GM18861 (cell line): ENCODE data around the gene HIVEP2.

Experiments
- ATAC-seq: cut with Tn5 transposase; IDR thresholded peaks from one replicate; pipeline ENCODE4 v1.9.1; 2021; ENCODE audit not compliant: unreplicated experiment

HIVEP2 gene

DNA sequence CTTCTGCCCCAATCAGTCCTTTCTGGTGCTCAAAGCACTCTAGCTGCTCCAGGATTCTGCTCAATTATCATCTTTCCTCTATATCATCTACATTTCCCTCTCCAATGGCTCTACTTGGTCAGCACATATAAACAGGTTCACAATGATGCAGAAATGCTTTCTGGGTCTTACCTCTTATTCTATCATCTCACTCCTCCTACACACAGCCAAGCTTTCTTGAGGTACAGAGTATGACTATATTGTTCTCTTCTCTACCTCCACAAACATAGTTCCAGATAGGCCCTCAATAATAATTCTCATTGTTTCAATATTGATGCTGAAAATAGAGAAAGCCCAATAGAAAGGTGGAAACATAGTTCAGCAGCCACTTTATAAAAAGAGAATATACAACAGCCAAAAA lies 48.2 kb downstream of the HIVEP2 start:
- ATAC-seq = no peak

DNA sequence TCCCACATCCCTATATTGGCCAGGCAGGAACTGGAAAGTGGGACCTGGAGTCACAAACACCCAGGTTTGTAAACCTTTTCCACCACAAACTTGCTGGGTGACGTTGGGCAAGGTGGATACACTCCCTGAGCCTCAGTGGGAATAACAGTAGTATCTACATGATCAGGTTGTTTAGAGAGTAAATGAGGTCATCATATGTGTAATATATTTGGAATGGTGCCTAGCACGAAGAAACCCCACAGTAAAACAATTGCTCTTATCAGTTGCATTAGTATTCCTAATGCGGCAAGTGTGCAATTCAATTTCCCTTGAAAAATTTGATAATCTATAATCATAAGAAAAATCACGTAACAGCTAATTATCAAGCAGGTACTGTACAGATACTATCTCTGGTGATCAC lies 51.9 kb downstream of the HIVEP2 start:
- no peak for ATAC-seq

DNA sequence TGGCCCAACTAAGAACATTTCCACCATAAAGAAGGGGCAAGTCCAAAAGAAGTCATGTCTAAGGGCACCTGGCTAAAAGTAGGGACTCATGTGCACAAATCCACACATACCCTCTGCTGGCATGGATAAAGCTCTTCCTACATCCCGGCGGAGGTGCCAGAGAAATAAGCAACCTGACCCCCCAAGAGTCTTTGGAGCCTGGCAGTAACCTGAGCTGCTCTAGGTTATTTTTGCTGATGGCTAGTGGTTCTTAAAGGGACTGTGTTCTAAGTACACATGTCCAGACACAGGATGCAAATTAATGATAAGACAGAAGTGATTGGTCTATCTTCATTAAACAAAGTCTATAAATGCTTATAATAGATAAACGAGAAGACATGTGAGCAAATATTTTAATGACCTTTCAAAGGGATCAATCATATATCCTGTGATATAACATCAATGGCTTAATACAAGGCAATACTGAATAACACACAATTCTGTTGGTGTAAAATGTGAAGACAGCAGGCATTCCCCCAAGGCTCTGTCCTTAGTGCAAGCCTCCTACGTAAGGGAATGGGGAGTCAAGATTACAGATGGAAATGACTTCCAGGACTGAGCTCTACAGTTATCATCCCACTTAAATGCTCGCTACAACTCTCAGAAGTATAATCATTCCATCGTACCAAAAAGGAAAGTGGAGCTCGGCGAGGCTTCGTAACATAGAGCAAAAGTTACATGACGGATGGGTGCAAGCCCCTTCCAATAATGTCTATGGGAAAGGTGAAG lies 52.5 kb downstream of the HIVEP2 start:
- ATAC-seq = no peak

DNA sequence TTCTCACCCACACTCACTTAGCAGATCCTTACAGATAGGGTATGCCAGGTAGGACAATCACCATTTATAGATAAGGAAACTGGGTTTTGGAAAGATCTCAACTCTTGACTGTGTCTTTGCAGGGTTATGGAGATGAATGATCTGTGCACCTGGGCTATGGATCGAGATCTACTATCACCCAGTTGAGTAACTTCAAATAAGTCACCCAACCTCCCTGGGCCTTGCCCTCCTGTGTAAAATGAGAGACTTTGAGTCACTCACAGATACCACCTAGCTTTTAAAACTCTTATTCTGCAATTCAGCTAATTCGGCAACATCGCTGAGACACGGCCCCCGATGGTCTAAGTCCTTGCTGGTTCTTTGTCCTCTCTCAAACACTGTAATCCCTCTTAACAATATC lies 53.5 kb downstream of the HIVEP2 start:
- ATAC-seq = no peak

DNA sequence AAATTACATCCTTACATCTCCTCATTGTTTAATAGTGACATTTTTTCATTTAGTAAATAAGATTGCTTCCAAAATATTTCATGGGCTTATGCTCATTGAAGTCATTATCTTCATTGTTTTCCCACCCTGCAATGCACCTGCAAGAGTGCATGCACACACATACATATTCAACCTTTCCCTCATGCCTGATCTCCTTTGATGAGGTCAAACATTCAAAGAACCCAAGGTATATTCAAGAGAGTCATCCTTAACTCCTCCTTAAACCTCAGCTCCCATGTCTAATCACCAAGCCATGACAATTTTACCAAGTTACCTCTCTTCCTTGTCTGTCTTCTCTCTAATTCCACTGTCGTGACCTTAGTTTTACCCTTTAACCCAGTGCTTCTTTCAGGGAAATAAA lies 56.5 kb downstream of the HIVEP2 start:
- ATAC-seq = no peak

DNA sequence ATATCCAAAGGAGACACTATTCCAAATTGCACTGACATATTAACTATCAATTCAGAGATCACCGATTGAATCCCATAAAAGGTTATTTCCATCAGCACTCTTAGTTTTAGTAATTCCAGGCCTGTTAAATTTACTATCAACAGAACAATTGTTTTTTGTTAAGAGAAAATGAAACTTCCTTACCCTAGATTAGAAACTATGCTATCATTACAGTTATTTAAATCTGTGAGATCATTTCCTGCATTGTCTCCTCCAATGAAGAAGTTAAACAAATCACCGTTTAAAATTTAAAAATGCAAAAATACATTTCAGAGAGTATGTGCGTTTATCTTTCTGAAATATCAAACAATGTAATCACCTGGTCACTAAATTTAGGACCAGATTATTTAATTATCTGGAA lies 57.5 kb downstream of the HIVEP2 start:
- no peak for ATAC-seq

DNA sequence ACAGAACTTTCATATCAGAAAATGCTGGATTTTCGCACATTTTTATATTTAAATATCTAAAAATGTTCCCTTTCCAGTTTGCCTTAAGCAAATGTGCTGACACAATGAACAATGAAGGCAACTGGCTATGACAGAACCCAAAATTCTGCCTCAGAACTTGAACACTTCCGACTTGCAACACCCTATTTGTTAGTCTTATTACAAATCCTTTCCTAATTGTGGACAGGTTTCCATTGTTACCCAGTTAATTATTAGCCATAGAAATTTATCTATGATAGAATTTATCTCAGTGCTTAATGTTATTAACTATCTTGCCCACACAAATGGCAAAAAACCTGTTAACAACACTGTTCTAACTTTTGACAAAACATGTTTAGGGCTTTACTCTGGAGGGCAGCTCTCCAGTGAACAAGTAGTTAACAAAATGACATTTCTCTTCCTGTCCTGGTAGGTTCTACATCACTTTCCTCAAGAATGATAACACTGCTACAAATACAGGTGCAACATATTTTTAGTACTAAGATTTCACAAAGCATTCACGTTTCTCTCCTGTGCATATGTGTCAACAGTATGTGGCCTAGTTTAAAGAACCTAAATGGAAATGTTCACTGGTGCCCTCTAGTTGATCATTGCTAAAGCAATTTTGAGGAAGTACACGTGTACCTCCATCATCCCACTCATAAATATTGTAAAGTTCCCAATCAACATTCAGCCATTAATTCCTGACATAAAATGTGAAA lies 58.4 kb downstream of the HIVEP2 start:
- ATAC-seq = peak; percentile 73

DNA sequence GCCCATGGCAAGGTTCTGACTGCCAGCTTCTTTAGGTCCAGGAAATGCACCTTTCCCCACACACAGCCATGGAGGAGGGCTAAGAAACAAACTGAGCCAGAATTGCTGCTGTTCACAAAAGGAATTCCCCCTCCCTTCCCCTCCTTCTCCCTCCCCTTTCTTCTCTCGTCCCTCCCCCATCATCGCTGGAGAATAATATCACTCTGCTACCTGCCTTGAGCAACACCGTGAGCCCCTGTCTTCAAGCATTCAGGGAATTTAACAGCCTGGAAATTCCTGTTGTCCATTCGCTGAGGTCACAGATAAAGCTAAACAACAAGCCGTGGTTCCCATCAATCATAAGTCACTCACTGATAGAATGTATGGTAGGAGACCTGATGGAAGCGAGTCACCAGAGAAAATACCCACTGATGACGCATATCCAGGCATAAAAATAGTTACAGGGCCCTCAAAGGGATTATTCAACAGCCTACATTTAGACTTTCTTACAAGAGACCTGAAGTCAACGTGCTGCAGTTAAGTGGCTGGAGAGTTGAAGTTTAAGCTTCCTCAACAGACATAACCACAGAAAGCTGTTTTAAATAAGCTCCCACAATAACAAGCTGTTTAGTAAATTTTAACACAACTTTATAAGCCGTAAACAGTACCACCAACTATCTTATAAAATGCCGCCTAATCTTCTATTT lies 59.7 kb downstream of the HIVEP2 start:
- ATAC-seq = peak; percentile 62

DNA sequence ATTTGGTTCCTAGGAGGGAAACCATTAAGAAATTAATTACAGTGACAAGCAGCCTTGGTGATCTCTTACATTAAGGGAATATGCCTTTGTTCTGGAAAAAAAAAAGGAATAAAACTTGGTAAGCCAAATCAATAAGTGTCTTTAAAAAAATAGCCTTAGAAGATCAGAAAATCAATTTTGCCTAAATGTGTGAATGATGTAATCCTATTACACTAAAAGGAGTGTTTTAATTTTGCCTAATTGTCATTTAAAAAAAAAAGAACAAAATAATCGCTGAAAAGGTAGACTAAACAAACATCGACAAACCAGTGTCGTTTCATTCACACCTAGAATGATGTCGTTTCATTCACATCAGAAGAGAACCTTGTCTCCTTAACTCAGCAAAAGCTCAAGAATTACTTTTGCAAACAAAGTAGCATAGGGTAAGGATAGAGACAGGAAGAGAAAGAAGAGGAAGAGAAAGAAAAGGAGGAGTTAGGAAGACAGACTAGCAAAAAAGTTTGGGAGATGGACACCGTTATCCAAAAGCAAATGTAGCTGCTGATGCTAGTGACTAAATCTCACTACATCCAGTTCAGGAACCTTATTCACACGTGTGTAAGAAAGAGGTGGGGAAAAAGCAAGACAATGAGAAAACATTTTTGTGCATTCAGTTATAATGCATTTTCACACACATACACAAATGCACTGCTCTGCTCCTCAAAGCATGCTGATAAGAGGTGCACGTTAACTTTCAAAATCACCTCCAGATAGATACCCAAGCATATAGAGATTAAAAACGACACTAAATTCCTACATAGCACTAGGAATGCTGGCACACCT lies 60.6 kb downstream of the HIVEP2 start:
- ATAC-seq = no peak

DNA sequence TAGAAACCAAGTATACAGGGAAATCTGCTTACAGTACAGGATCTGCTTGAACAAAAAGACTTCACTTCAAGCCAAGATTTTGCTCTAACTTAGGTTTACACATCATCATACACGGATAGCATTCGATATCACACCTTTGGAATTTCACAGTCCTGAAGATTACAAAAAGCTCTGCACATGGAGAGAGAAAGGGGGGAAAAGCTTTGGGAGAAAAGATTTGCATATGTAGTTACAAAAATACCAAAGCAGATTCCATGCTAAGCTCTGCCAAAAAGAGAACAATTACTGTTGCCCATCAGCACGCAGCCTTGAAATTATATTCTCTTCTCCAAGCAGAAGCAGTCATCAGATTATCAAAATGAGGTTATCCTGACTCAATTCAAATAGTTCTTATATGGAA lies 62.0 kb downstream of the HIVEP2 start:
- ATAC-seq = no peak

DNA sequence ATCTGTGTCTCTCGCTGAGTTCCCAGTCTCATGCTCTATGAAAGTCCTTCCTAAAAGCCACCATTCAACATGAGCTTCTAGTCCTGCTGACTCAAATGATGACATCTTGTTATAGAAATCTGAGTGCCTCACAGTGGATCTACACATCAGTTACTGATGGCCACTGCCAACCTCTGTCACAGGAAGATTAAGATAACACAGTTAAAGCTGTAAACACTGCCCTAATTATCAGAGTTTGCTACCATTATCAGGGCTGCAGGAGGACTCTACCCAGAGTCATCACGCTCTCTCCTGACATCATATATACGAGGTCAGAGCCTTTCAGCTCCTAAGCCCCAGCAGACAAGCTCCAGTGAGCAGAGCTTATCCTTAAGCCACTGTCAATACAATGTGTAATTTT lies 63.2 kb downstream of the HIVEP2 start:
- ATAC-seq = no peak

DNA sequence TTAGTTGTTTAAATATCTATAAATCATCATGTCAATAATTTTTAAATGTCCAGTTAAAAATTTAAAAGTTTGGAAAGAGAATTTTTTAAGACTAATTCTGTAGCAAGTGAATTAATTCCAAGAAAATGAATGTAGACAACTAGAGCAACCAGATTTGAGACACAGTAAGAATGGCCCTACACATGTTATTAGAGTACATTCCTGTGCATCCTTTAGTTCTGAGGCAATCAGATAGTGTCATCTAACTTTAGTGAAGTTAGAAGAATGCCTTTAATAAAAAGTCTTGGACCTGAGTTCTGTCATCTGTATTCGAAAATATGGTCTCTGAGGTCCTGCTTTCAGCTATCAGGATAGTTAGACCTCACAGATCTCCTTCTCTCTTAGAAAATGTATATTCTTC lies 63.7 kb downstream of the HIVEP2 start:
- ATAC-seq = no peak

DNA sequence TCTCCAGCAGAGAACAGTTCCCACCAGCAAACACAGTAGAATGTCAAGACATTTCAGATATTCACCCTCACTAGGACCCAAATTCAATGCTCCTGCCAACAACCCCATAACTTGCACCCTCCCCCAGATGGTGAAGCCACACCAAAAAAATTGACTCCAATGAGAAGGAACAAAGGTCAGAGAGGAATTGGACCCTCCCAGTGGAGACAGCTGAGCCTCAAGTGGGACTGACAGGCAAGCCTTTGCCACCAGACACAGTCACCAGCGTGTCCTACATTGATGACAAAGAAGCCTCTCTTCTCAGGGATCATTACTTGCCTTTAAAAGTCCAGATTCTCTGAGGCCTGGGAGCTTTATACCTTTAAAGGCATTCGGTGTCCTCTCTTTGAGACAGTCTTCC lies 64.8 kb downstream of the HIVEP2 start:
- ATAC-seq = no peak

DNA sequence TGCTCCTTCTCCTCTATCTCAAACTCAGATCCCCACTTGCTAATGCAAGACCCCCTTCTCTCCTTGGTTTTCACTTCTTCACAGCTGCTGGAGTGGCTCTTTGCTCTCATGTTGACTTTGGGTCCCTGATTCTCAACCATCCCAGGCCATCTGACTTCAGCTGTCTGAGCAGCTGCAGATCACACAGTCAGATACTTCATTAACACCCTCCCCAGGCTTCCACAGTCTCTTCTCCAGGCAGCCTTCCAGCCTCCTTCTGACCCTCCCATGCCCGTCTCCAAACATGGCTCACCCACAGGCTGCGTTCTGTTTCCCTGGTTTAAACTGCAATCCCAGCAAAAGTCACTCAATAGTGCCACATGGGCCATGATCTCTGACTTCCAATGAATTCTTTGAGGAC lies 65.4 kb downstream of the HIVEP2 start:
- ATAC-seq = no peak

DNA sequence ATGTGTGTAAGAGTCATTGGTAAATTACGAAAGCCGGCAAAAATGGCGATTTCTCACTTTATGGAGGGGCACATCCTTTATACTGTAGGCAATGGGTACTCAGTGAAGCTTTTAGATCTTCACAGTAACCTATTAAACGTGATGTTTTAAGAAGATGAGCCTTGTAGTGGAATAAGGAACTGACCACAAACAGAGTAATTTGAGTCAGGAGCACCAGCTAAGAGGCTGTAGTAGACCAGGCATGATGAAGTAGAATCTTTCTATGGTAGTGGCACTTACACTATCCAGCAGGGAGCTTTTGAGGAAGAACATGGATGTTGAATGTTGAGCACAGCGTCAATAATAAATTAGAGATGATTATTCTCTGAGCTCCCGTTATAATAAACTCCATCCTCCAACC lies 65.9 kb downstream of the HIVEP2 start:
- ATAC-seq = no peak

DNA sequence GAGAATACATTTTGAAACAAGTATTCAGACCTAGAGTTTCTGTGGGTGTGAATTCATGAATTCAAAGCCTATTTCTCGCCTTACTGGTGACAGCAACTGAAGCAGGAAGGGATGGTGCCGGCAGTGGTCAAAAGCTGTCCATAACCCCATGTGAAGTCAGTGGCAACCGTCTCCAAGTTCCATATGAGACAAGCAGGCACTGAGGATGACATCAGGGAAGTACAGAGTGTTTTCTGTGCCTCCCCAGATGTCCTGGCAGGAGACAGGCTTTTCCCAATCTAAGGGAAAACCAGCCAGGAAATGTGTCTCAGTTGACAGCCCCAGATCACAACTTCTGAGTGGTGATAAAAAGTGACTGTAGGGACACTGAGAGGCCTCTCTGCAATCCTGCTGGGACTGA lies 66.6 kb downstream of the HIVEP2 start:
- no peak for ATAC-seq

DNA sequence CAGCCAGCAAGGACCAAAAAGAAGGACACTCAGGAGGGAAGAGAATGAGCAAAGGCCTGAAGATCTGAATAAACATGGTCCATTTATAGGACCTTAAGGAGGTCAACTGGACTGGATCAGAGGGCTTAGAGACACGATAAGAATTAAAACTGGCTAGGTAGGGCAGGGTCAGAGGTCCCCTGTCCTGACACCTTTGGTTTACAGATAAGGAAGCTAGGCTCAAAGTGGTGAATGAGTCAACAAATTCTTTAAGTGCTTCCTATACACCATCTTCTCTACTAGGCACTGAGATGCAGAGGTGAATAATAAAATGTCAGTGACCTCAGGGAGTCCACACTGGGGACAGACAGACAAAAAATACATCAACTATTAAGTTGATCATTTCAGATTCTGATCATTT lies 70.3 kb downstream of the HIVEP2 start:
- no peak for ATAC-seq

DNA sequence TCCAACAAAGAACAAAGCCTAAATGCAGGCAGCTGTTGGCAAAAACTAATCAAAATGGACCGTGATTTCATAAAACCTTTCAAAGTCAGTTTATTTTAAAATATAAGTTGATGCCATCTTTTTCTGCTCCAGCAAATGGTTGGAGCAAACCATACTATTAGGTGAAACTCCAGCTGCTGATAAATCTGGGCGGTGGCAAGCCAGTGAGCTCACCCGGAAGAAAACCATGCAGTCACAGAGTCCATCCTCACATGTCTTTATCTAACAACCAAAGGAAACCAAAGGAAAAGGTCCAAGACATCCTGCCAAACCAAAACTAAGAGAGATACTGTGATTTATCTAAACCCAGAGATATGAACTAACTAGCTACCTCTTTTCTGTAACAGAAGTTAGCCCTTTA lies 72.6 kb downstream of the HIVEP2 start:
- ATAC-seq = no peak

DNA sequence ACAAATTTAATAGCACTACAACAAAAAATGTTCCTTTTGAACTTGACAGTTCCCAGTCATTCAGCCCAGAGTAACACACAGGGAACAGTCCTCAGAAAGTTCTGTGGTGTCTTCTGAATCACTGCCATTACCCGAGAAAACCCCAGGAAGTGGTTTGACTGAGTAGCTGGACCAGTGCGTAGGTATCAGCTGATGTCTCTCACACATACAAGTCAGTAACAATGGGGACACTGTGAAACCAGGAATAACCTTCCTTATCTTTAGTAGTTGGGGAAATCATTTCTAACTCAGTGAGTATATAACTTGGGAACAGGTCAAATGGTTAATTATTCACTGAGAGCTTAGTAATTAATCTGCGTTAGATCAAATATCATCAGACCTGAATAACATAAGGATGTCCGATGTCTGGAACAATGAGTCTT lies 73.1 kb downstream of the HIVEP2 start:
- ATAC-seq = peak; percentile 91

DNA sequence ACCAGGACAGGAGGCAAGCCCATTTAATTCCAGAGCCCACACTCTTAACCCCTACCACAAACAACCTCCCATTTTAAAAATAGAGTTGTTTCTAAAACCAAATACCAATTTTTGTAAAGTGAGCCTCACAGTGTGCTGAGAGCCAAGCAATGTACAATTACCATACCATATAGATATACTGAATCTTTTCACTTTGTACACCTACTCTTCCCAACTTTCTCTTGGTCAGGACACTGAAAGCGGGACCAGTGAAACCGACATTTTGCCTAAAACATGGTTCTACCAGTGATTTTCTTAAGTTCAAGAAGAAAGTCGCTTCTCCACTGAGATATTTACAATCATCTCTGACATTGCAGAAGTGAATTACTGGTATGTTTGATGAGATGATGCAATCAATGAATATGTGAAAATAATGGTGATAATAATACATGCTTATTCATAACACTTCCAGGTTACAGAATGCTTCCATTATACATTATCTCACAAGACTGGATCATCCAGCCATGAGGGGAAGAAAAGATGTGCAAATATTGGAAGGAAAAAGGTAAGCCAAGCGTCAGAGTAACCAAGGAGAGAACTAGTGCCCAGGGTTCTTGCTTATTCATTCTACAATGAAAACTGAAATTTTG lies 74.1 kb downstream of the HIVEP2 start:
- no peak for ATAC-seq

DNA sequence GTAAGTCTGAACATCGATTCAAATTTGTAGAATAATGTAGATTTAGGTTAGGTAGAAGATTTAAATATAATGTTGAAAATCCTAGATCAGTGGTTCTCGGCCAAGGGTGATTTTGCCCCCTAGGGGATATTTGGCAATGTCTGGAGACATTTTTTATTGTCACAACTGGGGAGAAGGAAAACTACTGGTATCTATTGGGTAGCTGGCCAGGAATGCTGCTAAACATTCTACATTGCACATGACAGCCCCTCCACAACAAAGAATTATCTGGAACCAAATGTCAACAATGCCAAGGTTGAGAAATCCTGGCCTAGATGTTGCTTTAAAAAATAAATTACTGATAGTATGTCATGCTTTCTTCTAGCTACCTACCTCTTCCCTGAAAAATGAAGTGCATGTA lies 76.1 kb downstream of the HIVEP2 start:
- no peak for ATAC-seq
